GM18951 (cell line): ENCODE measurements around the gene INPP5K.

ENCODE experiments used
- POLR2A ChIP-seq: IDR thresholded peaks from 4 replicates; pipeline ENCODE4 v1.6.1; 2011; ENCODE audit warnings: mild to moderate bottlenecking; ENCODE audit not compliant: insufficient read length, insufficient read depth; ENCODE audit errors: extremely low read depth
- in situ Hi-C: fragments of 300-500 bp; cut with MboI; formaldehyde crosslinking; loops from one replicate; pipeline ENCODE4 v1.12.0; 2022; ENCODE audit warnings: low sequenced_read_pairs, mixed read lengths, inconsistent platforms; ENCODE audit not compliant: unreplicated experiment

The INPP5K gene

GRCh38 chr17:1506649-1507267, 9.7 kb downstream of the INPP5K start:
- in situ Hi-C loops, result loop anchor here (25.0 kb wide), 1 partner anchor 144 kb away; no protein-coding TSS in a partner anchor
- no peak for TF ChIP-seq POLR2A

DNA sequence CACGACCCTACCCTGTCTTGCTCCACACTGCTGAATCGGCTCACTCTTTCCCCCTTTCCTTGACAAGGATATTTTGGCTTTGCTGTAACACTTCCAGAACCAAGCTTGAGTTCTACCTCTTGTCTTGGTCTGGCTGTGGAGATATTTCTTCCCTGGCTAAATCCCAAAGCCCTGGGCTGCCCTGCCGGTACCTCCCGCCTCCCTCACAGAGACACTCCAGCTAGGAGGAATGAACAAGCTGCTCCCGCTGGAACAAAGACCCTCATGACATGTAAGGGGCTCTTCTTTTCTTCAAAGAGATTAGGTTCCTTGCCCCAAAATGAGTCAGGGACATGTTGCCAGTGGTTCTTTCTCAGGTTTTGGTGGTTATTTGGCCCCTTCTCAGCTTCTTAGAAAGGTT, 10.8 kb downstream of the INPP5K start:
- in situ Hi-C loops, result loop anchor here (25.0 kb wide), 1 partner anchor 143 kb away; no protein-coding TSS in a partner anchor
- TF ChIP-seq POLR2A, result no peak

- TF ChIP-seq POLR2A, result no peak
- in situ Hi-C loops, result loop anchor here (25.0 kb wide), 1 partner anchor 143 kb away; no protein-coding TSS in a partner anchor
These were observed 11.5 kb downstream of the INPP5K start for GRCh38 chr17:1504866-1505265.

DNA sequence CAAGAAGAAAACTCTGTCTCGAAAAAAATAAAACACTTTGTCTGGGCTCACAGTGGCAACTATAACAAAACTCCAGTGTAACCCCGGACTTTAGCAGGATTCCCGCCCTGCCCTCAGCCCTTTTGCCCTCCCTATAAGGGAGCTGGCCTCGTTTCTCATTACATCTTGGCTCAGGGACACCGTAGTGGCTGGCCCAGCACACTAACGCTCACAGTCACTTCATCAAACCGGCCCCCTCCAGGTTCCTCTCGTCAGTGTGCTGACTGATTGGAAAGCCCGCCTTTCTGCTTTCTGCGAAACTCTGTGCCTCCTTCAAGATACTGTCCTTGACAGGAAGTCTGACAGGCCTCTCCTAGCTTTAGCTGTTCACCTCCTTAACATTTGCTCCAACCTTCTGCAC, 12.7 kb downstream of the INPP5K start:
- no peak for TF ChIP-seq POLR2A
- in situ Hi-C loops, result loop anchor here (25.0 kb wide), 1 partner anchor 141 kb away; no protein-coding TSS in a partner anchor

DNA sequence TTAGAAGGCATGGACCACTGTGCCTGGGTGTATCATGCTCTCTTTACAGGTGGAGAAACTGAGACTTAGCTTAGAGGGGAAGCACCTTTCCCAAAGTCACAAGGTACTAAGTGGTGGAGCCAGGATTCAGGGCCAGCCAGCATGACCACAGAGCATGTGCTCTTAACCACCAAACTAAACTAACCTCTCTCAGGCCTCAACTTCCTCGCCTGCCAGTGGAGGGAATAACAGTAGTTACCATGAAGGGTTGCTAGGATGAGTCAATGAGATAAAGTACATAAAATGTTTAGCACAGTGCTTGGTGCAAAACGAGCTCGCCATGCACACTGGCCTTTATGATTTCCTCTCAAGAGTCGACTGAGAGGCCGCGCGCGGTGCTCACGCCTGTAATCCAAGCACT, 17.5 kb downstream of the INPP5K start:
- no peak for TF ChIP-seq POLR2A
- in situ Hi-C loops, result no loop called here

GRCh38 chr17:1498233-1498632, 18.2 kb downstream of the INPP5K start:
- TF ChIP-seq POLR2A, result no peak
- in situ Hi-C loops, result no loop called here

- in situ Hi-C loops, result no loop called here
- no peak for TF ChIP-seq POLR2A
These were observed 18.6 kb downstream of the INPP5K start for GRCh38 chr17:1497831-1498230.

DNA sequence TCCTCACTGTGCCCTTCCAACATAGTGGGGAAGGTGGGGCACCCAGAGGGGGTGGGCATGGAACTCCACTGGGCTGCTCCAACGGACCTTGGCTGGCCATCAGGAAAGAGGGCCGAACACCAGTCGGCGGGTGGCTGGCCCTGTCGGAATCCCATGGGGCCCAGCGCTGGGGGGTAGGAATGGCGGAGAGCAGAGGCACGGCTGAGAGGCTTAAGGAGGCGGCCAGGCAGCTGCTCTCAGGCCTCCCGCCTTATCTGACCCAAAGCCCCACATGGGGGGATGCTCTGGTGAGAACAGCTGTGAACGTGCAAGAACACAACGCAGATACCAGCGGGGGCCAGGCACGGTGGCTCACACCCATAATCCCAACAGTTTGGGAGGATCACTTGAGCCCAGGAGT, 19.5 kb downstream of the INPP5K start:
- no peak for TF ChIP-seq POLR2A
- in situ Hi-C loops, result no loop called here

DNA sequence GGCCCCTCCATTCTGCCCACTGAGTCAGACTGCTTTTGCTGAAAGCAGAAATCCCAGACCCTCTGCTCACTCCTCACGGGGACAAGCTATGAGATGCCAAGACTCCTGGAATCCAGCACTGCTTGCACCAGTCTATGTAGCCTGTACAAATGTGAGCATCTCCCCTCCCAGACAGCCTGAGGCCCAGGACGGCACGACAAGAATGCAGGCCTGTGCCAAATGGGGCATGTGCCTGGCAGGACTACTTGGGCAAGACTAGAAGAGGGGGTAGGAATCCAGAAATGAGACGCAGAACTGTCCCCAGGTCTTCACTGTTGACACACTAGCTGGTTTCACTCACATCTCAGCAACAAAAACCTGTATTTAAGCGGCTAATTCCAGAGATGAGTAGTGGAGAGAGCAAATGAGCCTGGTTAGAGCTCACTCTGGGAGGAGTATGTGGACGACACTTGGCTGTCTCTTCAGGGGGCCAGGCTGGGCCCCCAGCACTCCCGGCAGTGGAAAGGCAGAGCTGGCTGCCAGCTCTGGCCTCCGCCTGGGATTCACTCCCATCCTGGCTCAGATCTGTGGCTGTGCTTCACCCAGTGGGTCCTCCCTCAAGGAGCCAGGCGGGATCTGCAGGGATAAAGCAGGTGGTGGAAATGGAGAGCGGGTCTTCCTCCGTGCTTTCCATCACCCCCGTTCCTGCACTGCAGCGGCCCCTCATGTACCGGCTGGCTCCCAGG, 21.0 kb downstream of the INPP5K start:
- in situ Hi-C loops, result no loop called here
- TF ChIP-seq POLR2A, result no peak

DNA sequence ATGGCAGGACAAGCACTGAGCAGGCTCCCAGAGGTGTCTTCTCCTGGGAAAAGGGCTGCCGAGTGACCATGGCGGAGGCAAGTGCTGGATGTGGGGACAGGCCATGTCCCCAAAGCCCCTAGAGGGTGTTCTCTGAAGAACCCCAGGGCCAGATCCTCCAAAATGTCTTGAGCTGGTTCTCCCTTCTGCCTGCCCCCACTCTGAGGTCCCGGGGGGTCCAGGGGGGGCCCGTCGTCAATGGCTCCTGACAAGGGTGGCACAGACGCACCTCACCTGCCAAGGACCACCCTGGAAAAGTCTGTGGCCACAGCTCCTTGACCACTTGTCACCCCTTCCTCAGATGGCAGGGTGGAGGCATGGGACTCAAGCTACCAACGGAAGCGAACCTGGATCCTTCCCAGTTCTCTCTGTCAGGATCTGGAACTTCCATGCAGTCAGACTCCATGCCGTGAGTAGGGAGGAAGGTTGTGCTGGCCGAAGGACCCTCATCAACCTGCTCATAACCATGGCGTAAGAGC, 21.6 kb downstream of the INPP5K start:
- no peak for TF ChIP-seq POLR2A
- in situ Hi-C loops, result no loop called here

- in situ Hi-C loops, result no loop called here
- TF ChIP-seq POLR2A, result no peak
These were observed 22.2 kb downstream of the INPP5K start for GRCh38 chr17:1494203-1494602.

GRCh38 chr17:1493291-1493980, 23.0 kb downstream of the INPP5K start:
- TF ChIP-seq POLR2A, result no peak
- in situ Hi-C loops, result no loop called here

- in situ Hi-C loops, result no loop called here
- no peak for TF ChIP-seq POLR2A
These were observed 23.9 kb downstream of the INPP5K start, which contains the start of gene MYO1C for GRCh38 chr17:1492249-1493206. Gene MYO1C, minus strand, starts transcription at chr17:1492686. Its CDS starts 199 bp downstream, at chr17:1492487.
